GM19455 (cell line): ENCODE data around the gene IFNGR2.
"Not testable (repeated sequence)": the region's sequence is repeated elsewhere in the genome, so short reads cannot be mapped to it uniquely, and the experiment has no call there.

ENCODE experiments used
- ATAC-seq: cut with Tn5 transposase; IDR thresholded peaks from one replicate; pipeline ENCODE4 v1.9.1; 2021; ENCODE audit not compliant: unreplicated experiment

IFNGR2 gene

GRCh38 chr21:33434770-33435360 lies 31.7 kb downstream of the IFNGR2 start:
- ATAC-seq, result peak; percentile 91

GRCh38 chr21:33437140-33437539 lies 33.9 kb downstream of the IFNGR2 start:
- ATAC-seq, result no peak

- ATAC-seq, result peak; percentile 63
Measured at GRCh38 chr21:33441489-33442477, 38.6 kb downstream of the IFNGR2 start.

- no peak for ATAC-seq
Measured at GRCh38 chr21:33443194-33443593, 40.0 kb downstream of the IFNGR2 start.

GRCh38 chr21:33444499-33444898 lies 41.3 kb downstream of the IFNGR2 start:
- ATAC-seq, result no peak

- ATAC-seq, result not testable (repeated sequence)
Measured at GRCh38 chr21:33446620-33447019, 43.4 kb downstream of the IFNGR2 start.

GRCh38 chr21:33449616-33450015 lies 46.4 kb downstream of the IFNGR2 start:
- no peak for ATAC-seq

GRCh38 chr21:33451634-33452071 lies 48.4 kb downstream of the IFNGR2 start:
- ATAC-seq, result no peak

- ATAC-seq, result no peak
Measured at GRCh38 chr21:33452362-33452761, 49.1 kb downstream of the IFNGR2 start.

GRCh38 chr21:33455686-33456446 lies 52.7 kb downstream of the IFNGR2 start:
- ATAC-seq, result no peak

- no peak for ATAC-seq
Measured at GRCh38 chr21:33458861-33459260, 55.6 kb downstream of the IFNGR2 start.

GRCh38 chr21:33461538-33462250 lies 58.5 kb downstream of the IFNGR2 start:
- no peak for ATAC-seq

- not testable (repeated sequence) for ATAC-seq
Measured at GRCh38 chr21:33469183-33469582, 66.0 kb downstream of the IFNGR2 start.

- ATAC-seq, result no peak
Measured at GRCh38 chr21:33470701-33471100, 67.5 kb downstream of the IFNGR2 start.

- no peak for ATAC-seq
Measured at GRCh38 chr21:33473344-33473743, 70.1 kb downstream of the IFNGR2 start.

GRCh38 chr21:33477066-33477465 lies 73.9 kb downstream of the IFNGR2 start:
- no peak for ATAC-seq

GRCh38 chr21:33478182-33478581 lies 75.0 kb downstream of the IFNGR2 start:
- no peak for ATAC-seq

GRCh38 chr21:33478935-33479678 lies 75.9 kb downstream of the IFNGR2 start:
- peak; percentile 39 for ATAC-seq

- ATAC-seq, result peak; percentile 87
Measured at GRCh38 chr21:33479679-33480480, 76.7 kb downstream of the IFNGR2 start, which contains the start of gene TMEM50B. TSS of gene TMEM50B (minus strand) at chr21:33479974. CDS start at chr21:33468885, 11,089 bp downstream.
